Activated T-cell treated with anti-CD3 and anti-CD28 coated beads, Interleukin-2, amount 50 U/mL, for 1 hour (primary cell): ENCODE measurements around the gene MSH3.
"Not testable (repeated sequence)": the region's sequence is repeated elsewhere in the genome, so short reads cannot be mapped to it uniquely, and the experiment has no call there.

Experiments used
- DNase-seq: peaks from one replicate; pipeline ENCODE4 v3.0.0-alpha.2; 2020

MSH3 gene

GRCh38 chr5:80799041-80799440 is 144.6 kb downstream of the MSH3 start:
- no peak for DNase-seq

- no peak for DNase-seq
These were observed 145.1 kb downstream of the MSH3 start for GRCh38 chr5:80799573-80799972.

- DNase-seq = no peak
These were observed 149.9 kb downstream of the MSH3 start for GRCh38 chr5:80804332-80804731.

GRCh38 chr5:80805038-80805437 is 150.6 kb downstream of the MSH3 start:
- DNase-seq = no peak

GRCh38 chr5:80806929-80807328 is 152.5 kb downstream of the MSH3 start:
- no peak for DNase-seq

- no peak for DNase-seq
These were observed 155.0 kb downstream of the MSH3 start for GRCh38 chr5:80809451-80809850.

- no peak for DNase-seq
These were observed 156.0 kb downstream of the MSH3 start for GRCh38 chr5:80810425-80810824.

GRCh38 chr5:80816590-80816989 is 162.1 kb downstream of the MSH3 start:
- no peak for DNase-seq

- no peak for DNase-seq
These were observed 166.2 kb downstream of the MSH3 start for GRCh38 chr5:80820685-80821084.

GRCh38 chr5:80822640-80823039 is 168.2 kb downstream of the MSH3 start:
- DNase-seq = no peak

- not testable (repeated sequence) for DNase-seq
These were observed 169.7 kb downstream of the MSH3 start for GRCh38 chr5:80824159-80824558.

- DNase-seq = no peak
These were observed 171.5 kb downstream of the MSH3 start for GRCh38 chr5:80825786-80826460.

- no peak for DNase-seq
These were observed 180.3 kb downstream of the MSH3 start for GRCh38 chr5:80834710-80835109.

- no peak for DNase-seq
These were observed 180.7 kb downstream of the MSH3 start for GRCh38 chr5:80835128-80835527.

- DNase-seq = no peak
These were observed 183.2 kb downstream of the MSH3 start for GRCh38 chr5:80837679-80838078.

- DNase-seq = not testable (repeated sequence)
These were observed 186.8 kb downstream of the MSH3 start for GRCh38 chr5:80841026-80841797.

- not testable (repeated sequence) for DNase-seq
These were observed 192.0 kb downstream of the MSH3 start for GRCh38 chr5:80846422-80846821.

GRCh38 chr5:80850168-80850567 is 195.7 kb downstream of the MSH3 start:
- not testable (repeated sequence) for DNase-seq

- no peak for DNase-seq
These were observed 198.1 kb downstream of the MSH3 start for GRCh38 chr5:80852331-80853245.

- no peak for DNase-seq
These were observed 199.0 kb downstream of the MSH3 start for GRCh38 chr5:80853413-80853812.

GRCh38 chr5:80854583-80854982 is 200.1 kb downstream of the MSH3 start:
- DNase-seq = no peak

GRCh38 chr5:80860924-80861613 is 206.6 kb downstream of the MSH3 start:
- DNase-seq = no peak

- no peak for DNase-seq
These were observed 209.3 kb downstream of the MSH3 start for GRCh38 chr5:80863708-80864107.
